ENCODE data around the gene SPTLC2. TPM values are rescaled to one million over a fixed set of nuclear protein-coding genes. Genes with fewer than 3 reads are reported as not detected.

The SPTLC2 gene
- total RNA-seq, 1 experiment from 2014 or later: 32.6 TPM

- Histone ChIP-seq H2AK5ac (ENCODE audit: insufficient read length, low read length) (no peak overlapping the region), H3K27me3 (ENCODE audit: insufficient read depth, low read length) (peaks cover 18% of the 10 kb centered on the region), H3K79me2 (ENCODE audit: insufficient read depth, low read length) (no peaks in the 10 kb centered on the region), H4K5ac (ENCODE audit: insufficient read length, low read depth, low read length) (no peak overlapping the region), H3T11ph (ENCODE audit: low read length) (no peak overlapping the region), H3K9ac (ENCODE audit: extremely low read depth, insufficient read length, low read length) (no peak overlapping the region), H3K23ac (ENCODE audit: insufficient read length, low read depth, low read length) (no peak overlapping the region), H4K20me1 (ENCODE audit: control insufficient read depth, insufficient read depth, insufficient read length) (no peaks in the 10 kb centered on the region), H3K18ac (ENCODE audit: insufficient read length, low read depth, low read length) (no peak overlapping the region), H3K23me2 (ENCODE audit: insufficient read length, low read depth, low read length, poor library complexity, severe bottlenecking) (peaks cover 6% of the 10 kb centered on the region), H2BK15ac (ENCODE audit: low read depth, low read length) (no peak overlapping the region), H2AFZ (ENCODE audit: low read length) (no peak overlapping the region), H3K27ac (ENCODE audit: insufficient read length, low read depth, low read length) (no peak overlapping the region), H3K4ac (ENCODE audit: low read depth, low read length) (no peak overlapping the region), H3K9me3 (ENCODE audit: control insufficient read depth, low read depth, low read length) (no peaks in the 10 kb centered on the region), H3K4me2 (ENCODE audit: insufficient read depth, insufficient read length, low read length) (no peak overlapping the region), H3K4me1 (ENCODE audit: insufficient read depth, low read length) (no peaks in the 10 kb centered on the region), H4K8ac (replicated peaks; ENCODE audit: insufficient read length, low read depth, low read length) (no peak overlapping the region), H2BK20ac (ENCODE audit: low read depth, low read length, poor library complexity, severe bottlenecking) (no peak overlapping the region), H4K91ac (ENCODE audit: insufficient read length, low read depth, low read length) (no peak overlapping the region), H3K79me1 (ENCODE audit: insufficient read depth, low read depth, low read length, poor library complexity, severe bottlenecking) (no peaks in the 10 kb centered on the region), H2BK12ac (ENCODE audit: insufficient read length, low read depth, low read length) (no peak overlapping the region), H3K56ac (ENCODE audit: insufficient read length, low read depth, low read length) (no peak overlapping the region), H3K14ac (ENCODE audit: insufficient read depth, low read length) (no peak overlapping the region), H2BK5ac (ENCODE audit: insufficient read length, low read length) (no peak overlapping the region), H2BK120ac (ENCODE audit: low read depth, low read length, poor library complexity, severe bottlenecking) (no peak overlapping the region)
- no peak overlapping the region for H3K27ac Mint-ChIP-seq
- H3K36me3 Mint-ChIP-seq (ENCODE audit: insufficient read depth in 1 of 3, low read depth in 3 of 3): 0 out of 7 replicates have a peak, but pooled peaks cover 0 to 4% (median 3%) of the 10 kb centered on the region in 3 experiments
- no peak overlapping the region for H3K4me3 Mint-ChIP-seq
- TF ChIP-seq, protein P1, sequence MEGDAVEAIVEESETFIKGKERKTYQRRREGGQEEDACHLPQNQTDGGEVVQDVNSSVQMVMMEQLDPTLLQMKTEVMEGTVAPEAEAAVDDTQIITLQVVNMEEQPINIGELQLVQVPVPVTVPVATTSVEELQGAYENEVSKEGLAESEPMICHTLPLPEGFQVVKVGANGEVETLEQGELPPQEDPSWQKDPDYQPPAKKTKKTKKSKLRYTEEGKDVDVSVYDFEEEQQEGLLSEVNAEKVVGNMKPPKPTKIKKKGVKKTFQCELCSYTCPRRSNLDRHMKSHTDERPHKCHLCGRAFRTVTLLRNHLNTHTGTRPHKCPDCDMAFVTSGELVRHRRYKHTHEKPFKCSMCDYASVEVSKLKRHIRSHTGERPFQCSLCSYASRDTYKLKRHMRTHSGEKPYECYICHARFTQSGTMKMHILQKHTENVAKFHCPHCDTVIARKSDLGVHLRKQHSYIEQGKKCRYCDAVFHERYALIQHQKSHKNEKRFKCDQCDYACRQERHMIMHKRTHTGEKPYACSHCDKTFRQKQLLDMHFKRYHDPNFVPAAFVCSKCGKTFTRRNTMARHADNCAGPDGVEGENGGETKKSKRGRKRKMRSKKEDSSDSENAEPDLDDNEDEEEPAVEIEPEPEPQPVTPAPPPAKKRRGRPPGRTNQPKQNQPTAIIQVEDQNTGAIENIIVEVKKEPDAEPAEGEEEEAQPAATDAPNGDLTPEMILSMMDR (conservative IDR thresholded peaks at IDR 0.05): no peak
- no peak for DNase-seq
- peaks cover 3% of the 10 kb centered on the region in 2 experiments; a peak in 3 of 4 replicates for H3K4me1 Mint-ChIP-seq
- peaks cover 45% of the 10 kb centered on the region for H3K27me3 Mint-ChIP-seq (ENCODE audit: low read depth)
- H3K9me3 Mint-ChIP-seq: peaks cover 0 to 5% of the 10 kb centered on the region in 2 experiments; a peak in 2 of 5 replicates
- no CpG with 5 or more reads among the region's 11 CpGs for whole genome bisulfite sequencing (ENCODE audit: extremely low coverage, insufficient read length, low lambda C conversion rate)
Observed at GRCh38 chr14:77502109-77502782, 114.2 kb downstream of the SPTLC2 start.
